Iris pigment epithelial cell (primary cell): Measurements from ENCODE around the gene SAP30L.

ENCODE experiments used
- DNase-seq: peaks from one replicate; pipeline ENCODE4 v3.0.0-alpha.2; 2011; ENCODE audit warnings: low read depth

Gene SAP30L

GRCh38 chr5:154445422-154446194, at the start of gene SAP30L:
Gene SAP30L, plus strand, starts transcription at chr5:154445997. Its CDS starts 608 bp downstream, at chr5:154446605.
- peak; percentile 92 for DNase-seq

GRCh38 chr5:154396128-154396527, 49.7 kb upstream of the SAP30L start:
- no peak for DNase-seq

GRCh38 chr5:154397652-154398406, 48.0 kb upstream of the SAP30L start:
- DNase-seq, result no peak

DNA sequence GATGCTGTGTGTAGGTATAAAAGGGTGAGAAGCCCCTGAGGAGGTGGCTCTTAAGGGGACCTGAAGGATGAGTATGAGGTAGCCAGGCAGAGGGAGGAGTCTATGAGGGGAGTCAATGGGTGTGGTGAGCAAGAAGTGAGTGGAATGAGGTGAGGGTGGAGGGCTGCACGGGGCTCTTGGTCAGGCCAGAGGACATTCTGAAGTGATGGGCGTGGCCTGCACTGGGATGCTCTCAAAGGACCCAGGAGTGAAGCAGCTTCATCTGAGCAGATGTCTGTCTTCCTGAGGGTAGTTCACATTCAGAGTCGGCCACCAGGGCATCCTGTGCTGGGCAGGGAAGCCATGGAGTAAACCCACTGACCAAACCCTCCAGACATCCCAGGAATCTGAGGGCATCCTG, 45.1 kb upstream of the SAP30L start:
- DNase-seq, result no peak

DNA sequence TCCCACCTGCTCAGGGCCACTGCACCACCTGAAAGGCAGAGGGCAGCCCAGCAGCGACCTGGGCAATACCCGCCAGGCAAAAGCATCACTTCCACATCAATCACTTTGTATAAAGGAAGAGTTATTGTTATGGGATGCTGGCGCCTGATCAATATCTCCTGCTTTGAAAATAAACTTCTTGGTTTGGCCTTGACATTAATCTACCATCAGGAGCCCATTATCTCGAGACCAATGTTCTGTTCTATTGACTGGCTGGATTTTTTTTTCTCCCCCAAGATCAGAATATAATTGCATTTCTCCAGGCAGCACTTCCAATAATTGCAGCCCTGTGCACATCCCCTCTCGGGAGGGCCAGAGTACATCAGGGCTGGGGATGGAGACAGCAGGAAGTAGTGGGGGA, 44.4 kb upstream of the SAP30L start:
- DNase-seq, result no peak

DNA sequence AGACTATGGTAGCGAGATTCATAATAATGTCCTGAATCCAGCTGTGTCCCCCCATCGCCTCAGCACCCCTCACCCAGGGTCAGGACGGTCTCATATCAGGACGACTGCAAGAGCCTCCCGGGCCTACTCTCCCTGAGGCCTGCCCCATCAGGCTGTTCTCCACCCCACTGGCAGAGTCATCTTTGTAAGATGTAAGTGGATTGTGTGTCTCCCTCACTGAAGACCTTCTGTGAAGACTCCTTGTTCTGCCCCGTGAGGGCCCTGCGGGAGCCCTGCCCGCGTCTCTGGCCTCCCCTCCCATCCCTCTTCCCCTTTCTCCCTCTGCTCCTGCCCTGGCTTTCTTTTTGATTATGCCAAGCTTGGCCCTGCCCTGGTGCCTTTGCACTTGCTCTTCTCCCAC, 43.9 kb upstream of the SAP30L start:
- no peak for DNase-seq

- DNase-seq, result no peak
Observed at GRCh38 chr5:154402611-154403010, 43.2 kb upstream of the SAP30L start.

DNA sequence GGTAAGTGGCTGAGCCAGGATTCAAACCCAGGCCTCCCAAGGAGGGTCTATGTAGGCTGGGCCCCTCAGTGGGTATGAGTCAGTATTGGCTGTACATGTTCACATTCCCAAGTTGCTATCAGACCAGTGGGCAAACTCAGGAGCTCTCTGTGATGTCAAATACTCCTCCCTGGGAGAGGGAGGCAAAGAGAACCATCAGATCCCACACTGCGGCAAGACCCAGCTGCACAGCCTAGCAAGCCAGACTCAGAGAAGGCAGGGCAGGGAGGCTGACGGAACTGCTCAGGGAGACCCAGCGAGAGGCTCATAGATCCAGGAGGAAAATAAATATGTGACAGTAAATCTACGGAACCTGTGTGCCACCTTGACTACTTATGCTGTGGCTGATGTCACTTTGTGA, 42.6 kb upstream of the SAP30L start:
- DNase-seq, result no peak

GRCh38 chr5:154403776-154404387, 41.9 kb upstream of the SAP30L start:
- DNase-seq, result peak; percentile 16

DNA sequence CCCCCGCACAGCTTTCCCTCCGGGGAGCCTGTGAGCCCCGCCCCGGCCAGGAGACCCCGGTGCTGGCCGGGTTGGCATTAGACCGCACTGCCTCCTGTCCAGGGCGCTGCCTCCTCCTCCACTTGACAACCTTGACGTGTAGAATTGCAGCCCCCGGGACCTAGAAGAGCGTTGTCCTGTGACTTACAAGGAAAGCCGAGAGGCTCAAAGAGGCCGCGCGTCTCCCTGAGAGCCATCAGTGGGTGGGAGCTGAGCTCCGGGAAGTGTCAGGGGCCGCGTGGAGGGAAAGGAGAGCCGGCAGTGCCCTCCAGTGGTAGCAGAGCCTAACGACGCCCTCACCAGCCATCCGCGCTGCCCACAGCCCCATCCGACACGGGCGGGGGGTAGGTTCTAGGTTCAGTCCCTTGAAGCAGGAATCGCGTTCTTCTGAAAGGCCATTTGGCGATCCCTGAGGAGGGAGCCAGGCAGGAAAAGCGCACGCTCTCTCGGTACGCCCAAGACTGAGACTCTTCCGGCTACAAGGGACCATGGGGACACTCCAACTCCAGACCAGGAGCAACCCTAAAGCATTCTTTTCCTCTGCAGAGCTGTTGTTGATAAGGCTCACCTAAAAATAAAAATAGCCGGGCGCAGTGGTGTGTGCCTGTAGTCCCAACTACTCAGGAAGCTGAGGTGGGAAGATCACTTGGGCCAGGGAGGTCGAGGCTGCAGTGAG, 40.6 kb upstream of the SAP30L start:
- DNase-seq, result peak; percentile 71

- DNase-seq, result no peak
Observed at GRCh38 chr5:154406231-154406630, 39.6 kb upstream of the SAP30L start.

DNA sequence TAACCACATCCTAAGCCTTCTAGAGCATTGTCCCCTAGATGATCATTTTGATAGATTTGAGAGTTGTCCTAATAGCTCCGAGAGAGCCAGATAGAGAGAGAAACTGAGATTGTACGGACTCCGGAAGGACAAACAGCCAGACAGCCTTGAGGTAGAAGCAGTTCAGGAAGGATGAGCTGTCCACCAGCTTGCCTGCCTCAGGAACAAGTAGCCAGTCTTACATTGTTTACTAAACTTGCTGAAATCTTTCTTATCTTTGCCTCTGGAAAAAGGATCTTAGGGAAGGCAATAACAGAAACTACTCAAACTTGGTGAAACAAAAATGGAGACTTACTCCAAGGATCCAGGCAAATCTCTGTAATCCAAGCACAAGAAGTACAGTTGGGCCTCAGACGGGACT, 39.0 kb upstream of the SAP30L start:
- DNase-seq, result peak; percentile 24

- DNase-seq, result no peak
Observed at GRCh38 chr5:154408811-154409210, 37.0 kb upstream of the SAP30L start.

GRCh38 chr5:154409230-154409840, 36.5 kb upstream of the SAP30L start:
- DNase-seq, result no peak

- DNase-seq, result no peak
Observed at GRCh38 chr5:154410008-154410407, 35.8 kb upstream of the SAP30L start.

DNA sequence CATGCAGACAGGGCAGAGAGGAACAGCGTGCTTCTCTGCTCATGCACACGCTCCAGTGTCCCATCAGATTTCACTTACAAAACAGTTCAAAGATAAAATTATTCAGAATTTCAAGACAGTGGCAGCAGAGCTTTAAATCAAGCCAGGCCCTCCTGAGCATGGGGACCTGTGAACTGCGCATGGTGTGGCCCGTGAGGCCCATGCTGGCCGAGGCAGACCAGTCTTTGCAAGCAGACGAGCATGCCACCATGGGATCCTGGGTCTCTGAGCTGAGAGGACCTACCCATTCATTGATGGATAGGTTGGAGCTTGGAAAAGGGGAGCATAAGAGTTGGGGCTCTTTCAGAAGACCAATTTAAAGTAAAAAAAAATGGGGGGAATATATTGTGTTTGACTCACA, 35.0 kb upstream of the SAP30L start:
- no peak for DNase-seq

DNA sequence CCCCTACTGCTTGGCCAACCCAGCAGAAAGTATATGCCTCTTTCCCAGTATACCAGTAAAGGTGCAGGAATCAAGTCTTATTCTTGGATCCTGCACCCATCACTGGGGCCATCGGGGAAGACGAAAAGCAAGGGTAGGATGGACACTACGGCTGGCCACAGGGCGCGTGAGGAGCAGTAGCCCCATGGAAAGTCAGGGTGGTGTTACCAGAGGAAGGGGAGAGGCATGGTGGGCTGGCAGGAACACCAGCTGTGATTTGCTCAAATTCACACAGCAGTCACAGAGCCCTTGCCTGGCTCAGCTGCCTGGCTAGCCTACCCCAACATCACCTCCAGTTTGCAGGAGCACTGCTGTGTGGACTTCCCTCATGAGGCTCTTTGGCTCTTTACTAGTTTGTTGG, 34.5 kb upstream of the SAP30L start:
- no peak for DNase-seq

- DNase-seq, result no peak
Observed at GRCh38 chr5:154412316-154412715, 33.5 kb upstream of the SAP30L start.

GRCh38 chr5:154412925-154413324, 32.9 kb upstream of the SAP30L start:
- no peak for DNase-seq

DNA sequence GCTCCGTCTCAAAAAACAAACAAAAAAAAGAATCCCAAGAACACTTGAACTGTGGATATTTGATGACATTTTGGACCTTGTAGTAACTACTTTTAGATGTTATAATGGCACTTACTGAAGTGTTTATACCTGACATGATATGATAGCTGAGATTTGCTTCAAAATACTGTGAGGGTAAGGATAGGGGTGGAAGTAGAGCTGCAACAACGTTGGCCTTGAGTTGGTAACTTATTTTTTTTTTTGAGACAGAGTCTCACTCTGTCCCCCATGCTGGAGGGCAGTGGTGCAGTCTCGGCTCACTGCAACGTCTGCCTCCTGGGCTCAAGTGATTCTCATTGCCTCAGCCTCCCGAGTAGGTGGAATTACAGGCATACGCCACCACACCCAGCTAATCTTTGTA, 30.7 kb upstream of the SAP30L start:
- DNase-seq, result no peak

GRCh38 chr5:154418344-154418820, 27.4 kb upstream of the SAP30L start:
- no peak for DNase-seq

GRCh38 chr5:154419236-154419635, 26.6 kb upstream of the SAP30L start:
- DNase-seq, result no peak
